ENCODE results near the gene SCN2B.

The SCN2B gene

DNA sequence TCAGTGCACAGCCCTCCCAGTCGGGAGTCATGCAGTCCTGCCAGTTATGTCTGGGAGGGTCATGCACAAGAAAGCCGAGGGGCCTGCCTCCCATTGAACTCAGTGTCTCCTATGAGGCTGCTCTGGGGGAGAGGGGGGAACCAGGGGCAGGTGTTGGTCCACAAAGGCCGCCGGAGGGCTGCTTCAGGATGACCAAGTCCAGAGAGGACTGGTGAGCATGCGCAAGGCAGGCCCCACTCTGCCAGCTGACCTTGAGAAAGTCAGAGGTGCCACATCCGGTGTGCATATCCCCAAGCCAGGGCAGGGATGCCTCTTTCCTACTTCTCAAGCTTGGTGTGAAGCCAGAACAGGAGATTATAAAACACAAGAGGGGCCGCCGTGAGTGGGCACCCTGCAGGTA, 28.2 kb downstream of the SCN2B start:
- TF ChIP-seq, protein P1, sequence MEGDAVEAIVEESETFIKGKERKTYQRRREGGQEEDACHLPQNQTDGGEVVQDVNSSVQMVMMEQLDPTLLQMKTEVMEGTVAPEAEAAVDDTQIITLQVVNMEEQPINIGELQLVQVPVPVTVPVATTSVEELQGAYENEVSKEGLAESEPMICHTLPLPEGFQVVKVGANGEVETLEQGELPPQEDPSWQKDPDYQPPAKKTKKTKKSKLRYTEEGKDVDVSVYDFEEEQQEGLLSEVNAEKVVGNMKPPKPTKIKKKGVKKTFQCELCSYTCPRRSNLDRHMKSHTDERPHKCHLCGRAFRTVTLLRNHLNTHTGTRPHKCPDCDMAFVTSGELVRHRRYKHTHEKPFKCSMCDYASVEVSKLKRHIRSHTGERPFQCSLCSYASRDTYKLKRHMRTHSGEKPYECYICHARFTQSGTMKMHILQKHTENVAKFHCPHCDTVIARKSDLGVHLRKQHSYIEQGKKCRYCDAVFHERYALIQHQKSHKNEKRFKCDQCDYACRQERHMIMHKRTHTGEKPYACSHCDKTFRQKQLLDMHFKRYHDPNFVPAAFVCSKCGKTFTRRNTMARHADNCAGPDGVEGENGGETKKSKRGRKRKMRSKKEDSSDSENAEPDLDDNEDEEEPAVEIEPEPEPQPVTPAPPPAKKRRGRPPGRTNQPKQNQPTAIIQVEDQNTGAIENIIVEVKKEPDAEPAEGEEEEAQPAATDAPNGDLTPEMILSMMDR (conservative IDR thresholded peaks at IDR 0.05; ENCODE audit: low read depth, low read length) = no peak
- no peak for DNase-seq (ENCODE audit: low read depth)
- no peak overlapping the region for H3K4me3 ChIP-seq (ENCODE audit: low read length)

DNA sequence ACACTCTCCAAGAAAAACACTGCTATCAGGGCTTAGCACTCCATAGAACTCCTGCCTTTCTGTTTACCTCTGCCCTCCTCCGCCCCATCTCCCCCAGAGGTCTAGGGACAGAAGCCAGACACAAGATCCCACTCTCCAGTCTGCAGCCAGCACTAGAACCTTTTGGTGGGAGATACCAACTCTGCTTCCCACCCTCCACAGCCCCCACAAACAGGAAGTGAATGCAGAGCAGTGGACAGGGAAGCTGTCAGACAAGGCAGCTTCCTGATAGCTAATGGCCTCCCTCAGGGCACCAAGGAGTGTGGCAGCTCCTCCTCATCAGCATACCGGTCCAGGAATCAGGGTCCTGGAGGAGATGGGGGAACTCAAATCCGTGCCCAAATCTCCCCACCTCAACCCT, 28.9 kb downstream of the SCN2B start:
- H3K4me3 ChIP-seq (ENCODE audit: low read length) = no peak overlapping the region
- no peak for DNase-seq (ENCODE audit: low read depth)
- TF ChIP-seq, protein P1 (conservative IDR thresholded peaks at IDR 0.05; ENCODE audit: low read depth, low read length) = no peak

DNA sequence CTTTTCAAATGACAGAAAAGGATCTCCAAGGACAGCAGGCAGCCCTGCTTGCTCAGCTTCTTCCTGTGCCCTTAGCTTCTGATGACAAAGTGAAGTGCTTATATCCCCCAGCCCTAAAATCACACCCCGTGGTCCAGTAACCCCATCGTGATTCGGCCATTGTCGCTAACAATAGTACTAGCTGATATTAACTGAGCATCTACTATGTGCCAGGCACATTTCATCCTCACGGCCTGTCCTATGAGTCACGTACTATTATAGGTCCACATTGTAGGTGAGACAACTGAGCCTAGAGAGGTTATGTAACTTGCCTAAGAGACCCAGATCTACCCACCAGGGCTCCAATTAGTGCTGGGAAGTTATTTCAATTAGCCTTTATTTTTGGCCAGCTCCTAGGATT, 29.9 kb downstream of the SCN2B start:
- TF ChIP-seq, protein P1 (conservative IDR thresholded peaks at IDR 0.05; ENCODE audit: low read depth, low read length) = no peak
- H3K4me3 ChIP-seq (ENCODE audit: low read length) = no peak overlapping the region
- DNase-seq (ENCODE audit: low read depth) = no peak

DNA sequence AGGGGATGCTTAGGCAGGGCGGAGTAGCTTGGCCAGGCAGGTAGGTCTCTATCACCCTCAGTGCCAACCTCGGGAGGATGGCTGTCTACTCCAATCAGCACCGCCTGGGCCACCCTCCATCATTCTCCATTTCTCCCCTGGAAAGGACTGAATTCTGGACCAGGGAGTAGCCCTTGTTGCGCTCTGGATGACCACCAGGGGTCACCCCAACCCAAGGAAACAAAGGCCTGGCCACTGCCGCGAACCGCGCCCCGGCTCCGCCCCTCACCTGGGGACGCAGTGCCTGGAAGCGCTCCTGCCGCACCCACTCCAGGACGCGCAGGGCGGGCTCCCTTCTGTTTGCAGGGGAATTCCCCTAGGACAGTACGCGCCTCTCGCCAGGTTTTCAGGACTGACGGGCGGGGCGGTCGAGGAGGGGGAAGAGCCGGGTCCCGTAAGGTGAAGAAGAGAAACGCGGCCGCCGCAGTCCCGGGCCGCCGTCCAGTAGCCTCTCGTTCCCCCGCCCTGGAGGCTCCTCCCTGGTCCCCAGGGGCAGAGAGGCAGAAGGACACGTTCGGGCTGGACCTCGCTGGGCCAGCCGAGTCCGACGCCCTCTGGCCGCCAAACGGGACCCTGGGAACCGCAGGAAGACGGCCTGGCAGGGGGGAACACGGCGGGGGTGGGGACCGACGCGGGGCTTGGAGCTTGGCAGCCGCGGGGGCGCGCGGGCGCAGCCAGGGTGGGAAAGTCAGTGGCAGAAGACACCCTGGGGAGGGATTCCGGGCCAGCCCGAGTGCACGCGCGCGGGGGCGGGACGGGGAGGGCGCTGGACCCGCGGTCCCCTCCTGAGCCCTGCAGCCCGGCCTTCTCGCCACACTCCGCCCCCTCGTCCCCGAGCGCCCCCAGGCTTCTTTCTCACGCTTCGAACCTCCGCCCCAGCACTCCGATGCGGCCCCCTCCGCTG, 30.9 kb downstream of the SCN2B start:
- DNase-seq (ENCODE audit: low read depth) = peak; percentile 16
- TF ChIP-seq, protein P1 (conservative IDR thresholded peaks at IDR 0.05; ENCODE audit: low read depth, low read length) = peak; percentile 89
- H3K4me3 ChIP-seq (ENCODE audit: low read length) = peak overlapping the region; percentile 55

DNA sequence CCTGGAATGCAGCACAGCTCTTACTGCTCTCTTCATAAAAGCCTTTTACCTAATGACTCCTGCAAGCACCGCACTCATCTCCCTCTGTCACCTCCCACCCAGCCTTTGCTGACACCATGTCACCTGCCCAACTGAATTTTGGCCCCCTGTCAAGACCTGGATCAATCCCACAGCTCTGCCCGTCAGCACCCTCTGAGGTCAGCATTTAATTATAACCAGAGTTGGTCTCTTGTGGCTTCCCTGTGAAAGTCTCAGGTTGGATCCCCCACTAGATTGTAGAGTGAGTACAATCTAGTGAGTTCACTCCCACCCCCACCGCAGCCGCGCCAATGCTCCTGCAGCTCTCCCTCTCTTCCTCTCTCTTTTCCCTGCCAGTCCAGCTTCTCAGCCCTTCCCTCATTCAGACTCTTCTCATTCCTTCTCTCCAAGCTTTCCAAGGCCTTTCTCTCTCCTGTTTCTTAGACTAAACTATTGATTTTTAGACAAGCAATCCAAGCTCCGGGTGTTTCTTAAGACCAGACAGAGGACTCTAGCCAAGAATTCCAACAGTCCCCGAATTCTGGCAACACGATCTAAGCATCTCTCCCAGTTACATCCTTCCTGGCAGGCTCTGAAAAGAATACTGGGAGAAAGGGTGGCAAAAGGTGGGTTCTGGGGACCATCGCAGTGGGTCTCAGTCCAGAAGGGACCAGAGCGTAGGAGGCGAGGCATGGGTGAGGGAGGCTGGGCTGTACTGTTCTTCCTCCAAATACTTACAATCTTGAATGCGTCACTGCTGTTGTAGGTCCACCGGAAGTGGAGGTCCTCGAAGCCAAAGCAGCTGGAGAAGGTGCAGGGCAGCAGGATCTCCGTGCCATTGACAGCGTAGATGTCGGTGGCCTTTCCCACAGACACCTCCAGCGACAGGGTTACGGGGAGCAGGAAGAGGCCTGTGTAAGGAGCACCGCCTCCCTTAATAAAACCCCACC, 31.9 kb downstream of the SCN2B start:
- TF ChIP-seq, protein P1 (conservative IDR thresholded peaks at IDR 0.05; ENCODE audit: low read depth, low read length) = no peak
- no peak for DNase-seq (ENCODE audit: low read depth)
- H3K4me3 ChIP-seq (ENCODE audit: low read length) = no peak overlapping the region

DNA sequence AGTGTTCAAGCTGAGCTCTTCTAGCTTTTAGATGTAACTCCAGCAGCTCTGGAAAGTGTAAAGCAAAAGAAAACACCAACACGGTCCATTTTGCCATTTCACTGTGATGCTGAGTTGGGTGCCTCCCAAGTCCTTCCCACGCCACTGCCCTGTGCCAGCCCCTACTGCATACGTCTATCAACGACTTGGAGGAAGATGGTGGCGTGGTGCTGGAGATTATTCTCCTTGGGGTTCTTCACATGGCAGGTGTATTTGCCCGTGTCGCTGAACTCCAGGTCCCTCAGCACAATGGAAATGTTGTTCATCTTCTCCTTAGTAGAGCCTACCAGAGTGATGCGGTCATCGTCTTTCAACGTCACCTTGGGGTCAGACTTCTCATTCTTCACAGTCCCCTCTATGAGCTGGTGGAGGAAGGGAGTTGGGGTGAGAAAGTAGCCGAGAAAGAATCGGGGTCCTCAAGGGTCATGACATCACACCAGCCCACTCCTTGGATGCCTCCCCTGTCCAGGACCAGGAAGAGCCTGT, 32.7 kb downstream of the SCN2B start:
- no peak overlapping the region for H3K4me3 ChIP-seq (ENCODE audit: low read length)
- TF ChIP-seq, protein P1 (conservative IDR thresholded peaks at IDR 0.05; ENCODE audit: low read depth, low read length) = no peak
- no peak for DNase-seq (ENCODE audit: low read depth)

Data from retinal pigment epithelial cell (primary cell).